ENCODE results near the gene KRI1.

Gene KRI1

DNA sequence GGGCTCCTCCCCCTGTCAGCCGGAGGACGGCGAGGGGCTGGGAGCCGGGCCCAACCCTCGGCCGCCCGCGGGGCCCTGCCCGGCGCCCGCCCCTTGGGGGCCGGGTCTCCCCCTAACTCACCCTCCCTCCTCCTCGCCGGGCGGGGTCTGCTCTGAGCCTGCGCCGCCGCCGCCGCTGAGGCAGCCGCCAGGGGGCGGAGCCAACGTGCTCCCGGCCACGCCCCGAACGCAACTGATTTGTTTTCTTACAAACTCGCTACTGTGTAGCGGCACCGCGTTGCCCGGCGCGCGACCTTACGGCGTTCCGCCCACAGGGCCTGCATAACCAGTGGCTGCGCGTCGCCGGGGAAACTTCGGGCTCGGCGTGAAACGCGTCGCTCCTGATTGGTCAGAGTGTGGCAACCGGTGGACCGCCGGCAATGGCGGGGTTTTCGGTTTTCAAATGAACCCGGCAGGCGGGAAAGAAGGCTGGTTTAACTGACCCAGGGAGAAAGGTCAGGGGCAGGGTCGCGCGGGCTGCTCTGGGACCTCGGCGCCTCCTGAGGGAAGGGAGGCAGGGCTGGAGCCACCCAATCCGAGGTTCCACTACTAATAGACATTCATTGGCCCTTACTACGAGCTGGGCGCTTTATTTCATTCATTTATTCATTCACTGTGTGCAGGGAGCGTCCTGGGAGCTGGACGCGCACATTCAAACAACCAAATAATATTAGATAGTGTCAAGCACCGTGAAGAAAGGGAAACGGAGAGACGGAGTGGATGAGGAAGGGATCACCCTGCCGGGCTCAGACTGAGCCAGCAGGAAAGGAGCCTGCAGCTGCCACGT is 3.2 kb upstream of the KRI1 start, which contains the start of gene CDKN2D:
CDKN2D (minus strand) TSS at position 154 of the 826 bp plus-strand sequence. CDS start 326 bp downstream, outside the sequence.
- H3K9me2 ChIP-seq (replicated peaks; ENCODE audit: insufficient read depth, low read length) = no peaks in the 10 kb centered on the region
- peak within 1 kb of the TSS; percentile 90 for H3K4me2 ChIP-seq (ENCODE audit: low read depth, low read length)
- H3K9me3 ChIP-seq (replicated peaks; ENCODE audit: insufficient read depth, low read length) = no peaks in the 10 kb centered on the region
- peak within 1 kb of the TSS; percentile 85 for H3K27ac ChIP-seq (ENCODE audit: low read length)
- DNase-seq = peak; percentile 100
- no peaks in the 10 kb centered on the region for H3K27me3 ChIP-seq (replicated peaks; ENCODE audit: insufficient read depth, low read length)
- H3K36me3 ChIP-seq (replicated peaks; ENCODE audit: insufficient read depth, low read length) = no peaks in the 10 kb centered on the region
- peaks cover 20% of the 10 kb centered on the region for H3F3A ChIP-seq (ENCODE audit: insufficient read depth, low read length)
- H3K4me1 ChIP-seq (ENCODE audit: low read length) = peaks cover 27% of the 10 kb centered on the region
- H2AFZ ChIP-seq (ENCODE audit: low read length) = peak within 1 kb of the TSS; percentile 73
- TF ChIP-seq, protein P1, sequence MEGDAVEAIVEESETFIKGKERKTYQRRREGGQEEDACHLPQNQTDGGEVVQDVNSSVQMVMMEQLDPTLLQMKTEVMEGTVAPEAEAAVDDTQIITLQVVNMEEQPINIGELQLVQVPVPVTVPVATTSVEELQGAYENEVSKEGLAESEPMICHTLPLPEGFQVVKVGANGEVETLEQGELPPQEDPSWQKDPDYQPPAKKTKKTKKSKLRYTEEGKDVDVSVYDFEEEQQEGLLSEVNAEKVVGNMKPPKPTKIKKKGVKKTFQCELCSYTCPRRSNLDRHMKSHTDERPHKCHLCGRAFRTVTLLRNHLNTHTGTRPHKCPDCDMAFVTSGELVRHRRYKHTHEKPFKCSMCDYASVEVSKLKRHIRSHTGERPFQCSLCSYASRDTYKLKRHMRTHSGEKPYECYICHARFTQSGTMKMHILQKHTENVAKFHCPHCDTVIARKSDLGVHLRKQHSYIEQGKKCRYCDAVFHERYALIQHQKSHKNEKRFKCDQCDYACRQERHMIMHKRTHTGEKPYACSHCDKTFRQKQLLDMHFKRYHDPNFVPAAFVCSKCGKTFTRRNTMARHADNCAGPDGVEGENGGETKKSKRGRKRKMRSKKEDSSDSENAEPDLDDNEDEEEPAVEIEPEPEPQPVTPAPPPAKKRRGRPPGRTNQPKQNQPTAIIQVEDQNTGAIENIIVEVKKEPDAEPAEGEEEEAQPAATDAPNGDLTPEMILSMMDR (IDR thresholded peaks at IDR 0.05; ENCODE audit: low read length) = no peak
- TF ChIP-seq EZH2phosphoT487 (IDR thresholded peaks at IDR 0.05; ENCODE audit: low read length) = no peak
- no peak for TF ChIP-seq EZH2 (optimal IDR thresholded peaks at IDR 0.05; ENCODE audit: low read depth, low read length)
- peaks cover 22% of the 10 kb centered on the region for H3K79me2 ChIP-seq (ENCODE audit: low read length)
- peak within 1 kb of the TSS; percentile 88 for H3K9ac ChIP-seq (ENCODE audit: low read length)
- 0 out of 2 replicates have a peak, but pooled peaks cover 5% of the 10 kb centered on the region for H4K20me1 ChIP-seq (ENCODE audit: insufficient read depth, low read length)
- peak within 1 kb of the TSS; percentile 75 for H3K4me3 ChIP-seq (ENCODE audit: low read length)

DNA sequence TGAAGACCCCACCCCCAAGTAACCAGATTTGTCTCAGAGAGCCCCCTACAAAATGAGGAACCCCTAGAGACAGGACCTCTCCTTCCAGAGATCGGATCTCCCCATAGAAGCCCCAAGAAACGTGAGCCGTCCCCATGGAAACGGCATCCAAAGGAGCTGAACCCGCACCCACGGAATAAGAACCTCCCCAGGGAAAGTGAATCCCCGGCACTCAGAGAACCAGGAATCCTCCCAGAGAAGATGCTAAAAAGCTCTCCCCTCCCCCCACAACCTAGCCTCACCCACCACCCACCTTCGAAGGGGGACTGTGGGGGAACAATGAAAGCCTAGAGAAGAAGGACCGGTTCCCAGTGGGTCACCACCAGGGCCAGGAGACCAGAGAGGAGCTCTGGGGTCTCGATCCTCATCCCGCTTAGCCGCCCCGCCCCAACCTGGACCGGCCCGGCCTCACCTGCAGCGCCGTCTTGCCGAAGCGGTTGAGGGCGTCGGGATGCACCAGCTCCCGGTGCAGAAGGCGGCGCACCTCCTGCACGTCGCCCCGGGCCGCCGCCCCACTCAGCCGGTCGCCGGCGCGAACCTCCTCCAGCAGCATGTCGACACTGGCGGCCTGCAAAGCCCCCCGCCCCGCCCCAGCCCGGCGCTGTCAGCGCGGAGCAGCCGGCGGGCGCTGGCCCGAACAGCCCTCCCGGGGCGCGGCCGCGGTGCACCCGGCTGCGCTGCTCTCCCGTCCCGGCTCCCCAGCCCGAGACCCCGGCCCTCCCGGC is 2.4 kb upstream of the KRI1 start:
- DNase-seq = peak; percentile 28
- Histone ChIP-seq H3K9ac (ENCODE audit: low read length) (peak overlapping the region; percentile 32; the same call in 1 of the 2 replicates), H3K4me3 (ENCODE audit: low read length) (peak overlapping the region; percentile 75), H3F3A (ENCODE audit: insufficient read depth, low read length) (peaks cover 20% of the 10 kb centered on the region), H3K27me3 (replicated peaks; ENCODE audit: insufficient read depth, low read length) (no peaks in the 10 kb centered on the region), H3K4me2 (ENCODE audit: low read depth, low read length) (peak overlapping the region; percentile 75), H3K9me3 (replicated peaks; ENCODE audit: insufficient read depth, low read length) (no peaks in the 10 kb centered on the region), H3K79me2 (ENCODE audit: low read length) (peaks cover 26% of the 10 kb centered on the region), H2AFZ (ENCODE audit: low read length) (peak overlapping the region; percentile 45; the same call in 1 of the 2 replicates), H3K4me1 (ENCODE audit: low read length) (peaks cover 27% of the 10 kb centered on the region), H4K20me1 (ENCODE audit: insufficient read depth, low read length) (0 out of 2 replicates have a peak, but pooled peaks cover 5% of the 10 kb centered on the region), H3K27ac (ENCODE audit: low read length) (no peak overlapping the region), H3K36me3 (replicated peaks; ENCODE audit: insufficient read depth, low read length) (no peaks in the 10 kb centered on the region), H3K9me2 (replicated peaks; ENCODE audit: insufficient read depth, low read length) (no peaks in the 10 kb centered on the region)
- TF ChIP-seq, protein P1 (IDR thresholded peaks at IDR 0.05; ENCODE audit: low read length) = no peak
- TF ChIP-seq EZH2phosphoT487 (IDR thresholded peaks at IDR 0.05; ENCODE audit: low read length) (no peak), EZH2 (optimal IDR thresholded peaks at IDR 0.05; ENCODE audit: low read depth, low read length) (no peak)

DNA sequence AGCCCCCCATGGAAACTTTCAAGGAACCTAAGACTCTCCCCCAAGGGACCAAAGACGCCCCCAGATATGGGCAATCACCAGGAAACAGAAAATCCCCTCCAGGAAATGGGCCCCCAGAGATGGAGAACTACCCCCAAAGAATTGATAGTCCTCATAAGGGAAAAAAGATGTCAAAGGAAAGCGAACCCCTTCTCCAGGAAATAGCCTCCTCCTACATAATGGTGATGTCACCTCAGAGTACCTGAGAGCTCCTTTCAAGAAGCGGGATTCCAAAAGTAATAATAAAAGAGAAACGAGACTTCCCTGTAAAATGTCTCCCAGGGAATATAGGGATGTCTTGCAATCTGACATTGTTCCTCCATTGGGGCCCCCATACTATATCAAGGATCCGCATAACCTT is 1.8 kb upstream of the KRI1 start:
- TF ChIP-seq EZH2 (optimal IDR thresholded peaks at IDR 0.05; ENCODE audit: low read depth, low read length) = no peak
- no peak for TF ChIP-seq EZH2phosphoT487 (IDR thresholded peaks at IDR 0.05; ENCODE audit: low read length)
- TF ChIP-seq, protein P1 (IDR thresholded peaks at IDR 0.05; ENCODE audit: low read length) = no peak
- peaks cover 20% of the 10 kb centered on the region for H3F3A ChIP-seq (ENCODE audit: insufficient read depth, low read length)
- H3K27ac ChIP-seq (ENCODE audit: low read length) = no peak overlapping the region
- peaks cover 27% of the 10 kb centered on the region for H3K79me2 ChIP-seq (ENCODE audit: low read length)
- H3K36me3 ChIP-seq (replicated peaks; ENCODE audit: insufficient read depth, low read length) = no peaks in the 10 kb centered on the region
- no peak for DNase-seq
- H3K4me3 ChIP-seq (ENCODE audit: low read length) = peak overlapping the region; percentile 75
- H3K9ac ChIP-seq (ENCODE audit: low read length) = no peak overlapping the region
- H4K20me1 ChIP-seq (ENCODE audit: insufficient read depth, low read length) = 0 out of 2 replicates have a peak, but pooled peaks cover 5% of the 10 kb centered on the region
- H3K4me1 ChIP-seq (ENCODE audit: low read length) = peaks cover 27% of the 10 kb centered on the region
- H3K9me2 ChIP-seq (replicated peaks; ENCODE audit: insufficient read depth, low read length) = no peaks in the 10 kb centered on the region
- H3K9me3 ChIP-seq (replicated peaks; ENCODE audit: insufficient read depth, low read length) = no peaks in the 10 kb centered on the region
- no peak overlapping the region for H2AFZ ChIP-seq (ENCODE audit: low read length)
- peak overlapping the region; percentile 75 for H3K4me2 ChIP-seq (ENCODE audit: low read depth, low read length)
- H3K27me3 ChIP-seq (replicated peaks; ENCODE audit: insufficient read depth, low read length) = no peaks in the 10 kb centered on the region

Measured in MM.1S (cell line).